ENCODE measurements around the gene SESN1.

- TF ChIP-seq POLR2A (IDR thresholded peaks at IDR 0.05; ENCODE audit: low read depth, low read length) = no peak
- TF ChIP-seq POLR2AphosphoS5 (IDR thresholded peaks at IDR 0.05; ENCODE audit: low read depth, low read length) = no peak
Measured at GRCh38 chr6:109075934-109076333, 18.7 kb downstream of the SESN1 start.

Measured in GM12892 (cell line).